Body of pancreas (tissue), 4 donors: ENCODE data around the gene SEC14L1.

ENCODE experiments used
- POLR2A ChIP-seq, 3 donors: fragments of 450-650 bp; IDR thresholded peaks; one replicate each; pipeline ENCODE4 v1.6.1; 2016; ENCODE audit warnings: antibody characterized with exemption in 3 of 3, mild to moderate bottlenecking in 2 of 3
- TF ChIP-seq, protein P1 (sequence below), 7 experiments: fragments of 450-650 bp in 4 of 7; fragments of 200-600 bp in 3 of 7; sonication (generic) in 3 of 7; IDR thresholded peaks; one replicate each; pipeline ENCODE4 v1.5.1; 2016 to 2019; ENCODE audit warnings: antibody characterized with exemption in 7 of 7

DNA sequence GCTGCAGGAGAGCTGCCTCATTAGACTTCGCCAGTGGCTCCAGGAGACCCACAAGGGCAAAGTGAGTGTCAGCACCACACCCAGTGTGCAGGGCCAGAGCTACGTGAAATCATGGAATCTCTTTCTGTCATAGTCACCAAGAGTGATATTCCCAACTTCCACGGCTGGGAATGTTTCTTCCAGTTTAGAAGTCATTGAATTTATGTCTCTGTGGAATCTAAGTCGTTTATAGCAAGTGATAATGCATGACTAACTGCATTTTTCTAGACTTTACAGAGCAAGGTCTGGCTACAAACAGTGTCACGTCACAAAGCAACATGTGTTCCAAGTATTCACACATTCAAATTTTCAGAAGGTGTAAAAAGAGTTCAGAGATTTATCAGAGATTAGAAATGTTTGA, 55.5 kb downstream of the SEC14L1 start:
- TF ChIP-seq, protein P1, sequence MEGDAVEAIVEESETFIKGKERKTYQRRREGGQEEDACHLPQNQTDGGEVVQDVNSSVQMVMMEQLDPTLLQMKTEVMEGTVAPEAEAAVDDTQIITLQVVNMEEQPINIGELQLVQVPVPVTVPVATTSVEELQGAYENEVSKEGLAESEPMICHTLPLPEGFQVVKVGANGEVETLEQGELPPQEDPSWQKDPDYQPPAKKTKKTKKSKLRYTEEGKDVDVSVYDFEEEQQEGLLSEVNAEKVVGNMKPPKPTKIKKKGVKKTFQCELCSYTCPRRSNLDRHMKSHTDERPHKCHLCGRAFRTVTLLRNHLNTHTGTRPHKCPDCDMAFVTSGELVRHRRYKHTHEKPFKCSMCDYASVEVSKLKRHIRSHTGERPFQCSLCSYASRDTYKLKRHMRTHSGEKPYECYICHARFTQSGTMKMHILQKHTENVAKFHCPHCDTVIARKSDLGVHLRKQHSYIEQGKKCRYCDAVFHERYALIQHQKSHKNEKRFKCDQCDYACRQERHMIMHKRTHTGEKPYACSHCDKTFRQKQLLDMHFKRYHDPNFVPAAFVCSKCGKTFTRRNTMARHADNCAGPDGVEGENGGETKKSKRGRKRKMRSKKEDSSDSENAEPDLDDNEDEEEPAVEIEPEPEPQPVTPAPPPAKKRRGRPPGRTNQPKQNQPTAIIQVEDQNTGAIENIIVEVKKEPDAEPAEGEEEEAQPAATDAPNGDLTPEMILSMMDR (IDR thresholded peaks at IDR 0.05), result no peak
- no peak for TF ChIP-seq POLR2A (IDR thresholded peaks at IDR 0.05)
